ENCODE measurements around the gene CCDC80.
A peak's percentile ranks its signal among the peaks of the same experiment; 100 is the strongest.
"Not testable (repeated sequence)": the region's sequence is repeated elsewhere in the genome, so short reads cannot be mapped to it uniquely, and the experiment has no call there.

CCDC80 gene

GRCh38 chr3:112593258-112593657, 47.7 kb downstream of the CCDC80 start:
- no peak for DNase-seq

DNA sequence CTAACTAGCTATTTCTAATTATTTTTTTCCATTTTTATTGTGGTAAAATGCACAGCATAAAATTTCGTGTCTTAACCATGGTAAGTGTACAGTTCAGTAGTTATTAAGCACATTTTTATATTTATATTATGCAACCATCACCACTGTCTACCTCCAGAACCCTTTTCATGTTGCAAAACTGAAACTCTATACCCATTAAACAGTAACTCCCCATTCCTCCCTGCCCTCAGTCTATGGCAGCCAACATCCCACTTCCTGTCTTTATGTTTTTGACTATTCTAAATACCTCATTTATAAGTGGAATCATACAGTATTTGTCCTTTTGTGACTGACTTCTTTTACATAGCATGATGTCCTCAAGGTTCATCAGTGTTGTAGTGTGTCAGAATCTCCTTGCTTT, 53.6 kb downstream of the CCDC80 start:
- DNase-seq = no peak

DNA sequence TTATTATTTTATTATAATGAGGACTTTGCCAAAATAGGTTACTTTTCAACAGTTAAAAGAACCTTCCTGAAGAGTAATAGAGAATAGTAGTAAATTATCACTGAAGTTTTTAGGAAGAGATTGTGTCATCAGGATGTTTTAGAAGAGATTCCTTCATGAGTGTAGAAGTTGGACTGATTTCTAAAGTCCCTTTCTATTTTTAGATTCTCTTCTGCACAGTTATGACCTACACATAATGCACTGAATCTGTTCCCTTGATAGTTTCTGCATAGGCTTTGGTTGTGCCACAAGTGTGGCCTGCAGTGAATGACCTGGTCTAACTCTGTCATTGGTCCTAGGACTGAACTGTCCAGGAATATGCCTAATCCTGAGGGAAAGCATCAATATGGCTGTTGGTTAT, 55.2 kb downstream of the CCDC80 start:
- no peak for DNase-seq

GRCh38 chr3:112583105-112583504, 57.8 kb downstream of the CCDC80 start:
- DNase-seq = no peak

- peak in 8 of 56 donors; percentile 0 to 16 (median 6) for DNase-seq
Measured at GRCh38 chr3:112582244-112582874, 58.6 kb downstream of the CCDC80 start.

DNA sequence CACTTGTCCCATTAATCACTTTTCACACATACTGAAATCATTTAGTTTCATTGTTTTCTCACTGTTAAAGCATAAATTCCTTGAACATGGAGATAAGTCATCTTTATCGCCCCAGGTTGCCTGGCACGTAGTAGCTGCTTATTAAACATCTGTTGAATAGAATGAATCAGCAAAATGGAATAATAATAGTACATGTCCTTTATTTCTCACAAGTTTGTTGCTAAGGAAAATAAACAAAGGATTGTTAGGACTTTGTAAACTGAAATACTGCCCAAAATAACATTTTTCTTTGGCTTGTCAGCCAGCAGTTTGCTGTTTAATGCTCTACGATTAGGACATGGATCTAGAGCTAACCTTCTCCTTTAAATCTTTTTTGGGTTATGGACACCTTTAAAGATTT, 61.2 kb downstream of the CCDC80 start:
- no peak for DNase-seq

- no peak for DNase-seq
Measured at GRCh38 chr3:112579232-112579631, 61.7 kb downstream of the CCDC80 start.

DNA sequence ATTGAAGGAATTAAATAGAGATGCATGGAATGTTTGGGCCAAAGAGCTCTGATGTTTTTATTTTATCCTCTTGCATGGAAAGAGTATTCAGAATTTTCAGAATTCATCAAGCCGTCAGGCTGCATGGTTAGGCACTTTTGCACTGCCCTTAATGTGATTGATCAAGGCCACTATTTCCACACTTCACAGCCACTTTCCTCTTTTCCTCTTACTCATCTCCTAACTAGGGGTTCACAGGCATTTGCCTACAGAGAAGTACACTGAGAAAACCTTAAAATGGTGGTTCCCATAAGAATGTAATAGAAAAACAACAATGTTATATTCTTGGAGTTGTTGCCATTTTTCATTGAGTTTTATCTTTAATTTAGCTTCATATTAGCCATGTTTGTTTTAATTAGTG, 68.2 kb downstream of the CCDC80 start:
- DNase-seq = no peak

- DNase-seq = no peak
Measured at GRCh38 chr3:112569265-112569664, 71.7 kb downstream of the CCDC80 start.

DNA sequence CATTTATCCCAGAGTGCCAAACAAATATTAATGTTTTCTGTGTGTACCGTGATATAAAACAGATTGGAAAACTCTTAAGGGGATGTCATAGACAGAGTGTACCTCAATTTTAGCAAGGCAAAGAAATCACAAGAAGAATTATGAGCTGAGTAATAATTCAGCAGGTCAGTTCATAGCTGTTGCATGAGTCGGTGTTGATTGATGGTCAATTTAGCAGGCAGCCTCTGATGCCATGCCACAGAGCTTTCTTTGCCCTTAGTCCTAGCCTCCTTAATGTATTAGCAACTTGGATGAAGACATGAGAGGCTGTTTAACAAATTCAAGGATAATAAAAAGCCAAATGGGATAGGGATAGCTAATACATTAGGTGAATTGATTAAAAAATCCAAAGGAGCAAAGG, 72.3 kb downstream of the CCDC80 start:
- DNase-seq = no peak

- no peak for DNase-seq
Measured at GRCh38 chr3:112564940-112565305, 76.0 kb downstream of the CCDC80 start.

DNA sequence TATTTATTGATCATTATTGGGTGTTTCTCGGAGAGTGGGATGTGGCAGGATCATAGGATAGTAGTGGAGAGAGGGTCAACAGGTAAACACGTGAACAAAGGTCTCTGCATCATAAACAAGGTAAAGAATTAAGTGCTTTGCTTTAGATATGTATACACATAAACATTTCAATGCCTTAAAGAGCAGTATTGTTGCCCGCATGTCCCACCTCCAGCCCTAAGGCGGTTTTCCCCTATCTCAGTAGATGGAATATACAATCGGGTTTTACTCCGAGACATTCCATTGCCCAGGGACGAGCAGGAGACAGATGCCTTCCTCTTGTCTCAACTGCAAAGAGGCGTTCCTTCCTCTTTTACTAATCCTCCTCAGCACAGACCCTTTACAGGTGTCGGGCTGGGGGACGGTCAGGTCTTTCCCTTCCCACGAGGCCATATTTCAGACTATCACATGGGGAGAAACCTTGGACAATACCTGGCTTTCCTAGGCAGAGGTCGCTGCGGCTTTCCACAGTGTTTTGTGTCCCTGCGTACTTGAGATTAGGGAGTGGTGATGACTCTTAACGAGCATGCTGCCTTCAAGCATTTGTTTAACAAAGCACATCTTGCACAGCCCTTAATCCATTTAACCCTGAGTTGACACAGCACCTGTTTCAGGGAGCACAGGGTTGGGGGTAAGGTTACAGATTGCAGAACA, 76.5 kb downstream of the CCDC80 start:
- DNase-seq = not testable (repeated sequence)

GRCh38 chr3:112561734-112562529, 79.0 kb downstream of the CCDC80 start, which contains the start of the genes ATG3 and SLC35A5:
Gene ATG3 (minus strand): TSS chr3:112561962. CDS start chr3:112561528, 434 bp downstream.
Gene SLC35A5 (plus strand): TSS chr3:112562045. CDS start chr3:112563404, 1,359 bp downstream.
- DNase-seq = peak; percentile 86 to 100 (median 98)

DNA sequence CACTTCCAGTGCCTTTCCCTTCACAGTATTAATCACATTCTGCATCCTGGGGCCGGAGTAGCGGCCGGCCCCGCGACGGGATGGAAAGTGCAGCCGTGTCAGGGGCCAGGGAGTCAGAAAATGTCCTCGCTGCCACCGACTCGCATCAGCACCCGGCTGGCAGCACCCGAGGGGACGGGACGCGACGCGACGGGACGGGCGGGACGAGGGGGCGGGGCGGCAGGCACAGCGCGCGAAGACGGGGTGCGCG, 79.5 kb downstream of the CCDC80 start:
- peak in 17 of 56 donors; percentile 38 to 91 (median 73) for DNase-seq

- DNase-seq = peak in 34 of 56 donors; percentile 13 to 80 (median 66)
Measured at GRCh38 chr3:112560721-112561483, 80.0 kb downstream of the CCDC80 start.

GRCh38 chr3:112560307-112560706, 80.6 kb downstream of the CCDC80 start:
- DNase-seq = no peak

DNA sequence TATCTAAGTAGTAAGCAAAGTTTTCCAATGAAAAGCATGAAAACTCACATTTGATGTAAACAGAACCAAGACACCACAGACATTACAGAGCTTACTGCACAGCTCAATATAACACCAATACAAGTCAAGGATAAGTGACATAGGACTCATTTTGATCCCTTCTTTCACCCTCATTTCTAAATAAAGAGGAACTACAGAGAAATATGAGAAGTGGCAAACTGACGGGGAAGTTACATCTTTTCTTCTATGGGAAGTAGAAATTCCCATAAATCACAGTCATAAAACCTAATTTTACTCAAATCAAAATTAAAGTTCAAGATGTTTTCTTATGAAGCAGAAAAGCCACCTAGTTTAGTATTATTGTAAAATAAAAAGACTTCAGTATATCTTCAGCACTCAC, 83.0 kb downstream of the CCDC80 start:
- no peak for DNase-seq

- DNase-seq = no peak
Measured at GRCh38 chr3:112555535-112556170, 85.3 kb downstream of the CCDC80 start.

DNA sequence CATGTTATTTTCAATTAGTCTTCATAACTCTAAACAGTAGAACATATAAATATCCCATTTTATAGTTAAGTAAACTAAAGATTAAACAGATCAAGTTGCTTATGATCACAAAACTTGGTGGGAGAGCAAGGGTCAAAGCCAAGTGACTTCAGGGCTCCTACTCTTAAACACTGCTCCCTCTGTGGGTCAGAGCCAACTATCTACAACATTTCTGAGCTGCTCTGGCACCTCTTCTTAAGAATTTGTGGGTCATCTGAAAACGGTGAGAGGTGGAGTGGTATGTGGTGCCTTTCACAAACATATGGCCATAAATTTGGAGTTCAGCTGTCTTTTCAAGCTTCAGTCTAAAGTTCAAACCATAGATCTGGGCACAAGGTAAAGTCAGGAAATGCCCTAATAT, 90.1 kb downstream of the CCDC80 start:
- DNase-seq = no peak
